ENCODE results near the gene ARSK. TPM values are rescaled to one million over a fixed set of nuclear protein-coding genes. Genes with fewer than 3 reads are reported as not detected.
"Not testable (repeated sequence)": the region's sequence is repeated elsewhere in the genome, so short reads cannot be mapped to it uniquely, and the experiment has no call there.

Gene ARSK
- total RNA-seq, 1 donor from 2014 or later = 5.5 TPM

DNA sequence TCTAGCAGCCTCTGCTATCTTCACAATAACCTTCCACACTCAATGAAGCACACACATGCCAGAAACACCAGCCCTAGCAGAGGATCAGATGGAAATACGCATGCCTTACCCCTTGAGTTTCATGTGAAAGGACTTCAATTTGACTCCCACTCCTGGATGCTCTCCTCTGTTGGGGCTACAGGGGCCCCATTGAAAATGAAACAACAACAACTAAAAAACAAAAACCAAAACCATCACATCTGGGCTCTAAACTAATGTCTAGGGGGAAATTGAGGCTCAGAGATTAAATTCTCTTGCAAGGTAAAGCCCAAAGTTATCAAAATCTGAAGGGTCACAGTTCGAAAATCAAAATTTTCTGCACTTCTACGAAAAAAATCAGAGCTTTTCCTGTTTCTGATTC is 83.7 kb downstream of the ARSK start:
- TF ChIP-seq, protein P1, sequence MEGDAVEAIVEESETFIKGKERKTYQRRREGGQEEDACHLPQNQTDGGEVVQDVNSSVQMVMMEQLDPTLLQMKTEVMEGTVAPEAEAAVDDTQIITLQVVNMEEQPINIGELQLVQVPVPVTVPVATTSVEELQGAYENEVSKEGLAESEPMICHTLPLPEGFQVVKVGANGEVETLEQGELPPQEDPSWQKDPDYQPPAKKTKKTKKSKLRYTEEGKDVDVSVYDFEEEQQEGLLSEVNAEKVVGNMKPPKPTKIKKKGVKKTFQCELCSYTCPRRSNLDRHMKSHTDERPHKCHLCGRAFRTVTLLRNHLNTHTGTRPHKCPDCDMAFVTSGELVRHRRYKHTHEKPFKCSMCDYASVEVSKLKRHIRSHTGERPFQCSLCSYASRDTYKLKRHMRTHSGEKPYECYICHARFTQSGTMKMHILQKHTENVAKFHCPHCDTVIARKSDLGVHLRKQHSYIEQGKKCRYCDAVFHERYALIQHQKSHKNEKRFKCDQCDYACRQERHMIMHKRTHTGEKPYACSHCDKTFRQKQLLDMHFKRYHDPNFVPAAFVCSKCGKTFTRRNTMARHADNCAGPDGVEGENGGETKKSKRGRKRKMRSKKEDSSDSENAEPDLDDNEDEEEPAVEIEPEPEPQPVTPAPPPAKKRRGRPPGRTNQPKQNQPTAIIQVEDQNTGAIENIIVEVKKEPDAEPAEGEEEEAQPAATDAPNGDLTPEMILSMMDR (IDR thresholded peaks at IDR 0.05; ENCODE audit: unreplicated experiment) = no peak
- Mint-ChIP-seq H3K27ac (ENCODE audit: unreplicated experiment) (no peak overlapping the region), H3K36me3 (ENCODE audit: low read depth, unreplicated experiment) (no peaks in the 10 kb centered on the region), H3K4me3 (ENCODE audit: unreplicated experiment) (no peak overlapping the region), H3K9me3 (ENCODE audit: unreplicated experiment) (no peaks in the 10 kb centered on the region), H3K27me3 (ENCODE audit: unreplicated experiment) (peaks cover 1% of the 10 kb centered on the region), H3K4me1 (ENCODE audit: unreplicated experiment) (no peaks in the 10 kb centered on the region)
- DNase-seq (ENCODE audit: low spot score) = no peak

DNA sequence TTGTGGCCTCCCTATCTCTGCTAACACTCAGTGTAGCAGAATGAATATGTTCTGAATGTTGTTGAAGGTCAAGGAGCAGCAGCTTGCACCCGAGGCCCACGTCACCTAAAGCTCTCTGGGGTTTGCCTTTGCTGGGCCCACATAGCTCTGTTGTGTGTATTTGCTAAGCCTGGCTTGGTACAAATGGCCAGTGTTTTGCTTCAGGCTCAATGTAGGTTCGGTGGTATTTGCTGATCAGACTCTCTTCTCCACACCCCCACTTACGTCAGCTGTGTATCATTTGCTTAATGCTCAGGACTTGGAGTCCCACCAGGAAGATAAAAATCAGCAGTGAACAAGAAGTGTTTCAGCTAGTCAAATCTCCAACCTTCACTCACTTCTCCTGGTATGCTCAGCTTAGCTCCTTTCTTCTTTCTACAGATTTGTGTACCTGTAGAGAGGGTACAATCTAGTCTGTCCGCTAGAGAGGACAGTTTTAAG is 86.9 kb downstream of the ARSK start:
- Mint-ChIP-seq H3K4me3 (ENCODE audit: unreplicated experiment) (no peak overlapping the region), H3K27me3 (ENCODE audit: unreplicated experiment) (peaks cover 1% of the 10 kb centered on the region), H3K9me3 (ENCODE audit: unreplicated experiment) (no peaks in the 10 kb centered on the region), H3K4me1 (ENCODE audit: unreplicated experiment) (peaks cover 7% of the 10 kb centered on the region), H3K27ac (ENCODE audit: unreplicated experiment) (no peak overlapping the region), H3K36me3 (ENCODE audit: low read depth, unreplicated experiment) (no peaks in the 10 kb centered on the region)
- no peak for DNase-seq (ENCODE audit: low spot score)
- TF ChIP-seq, protein P1 (IDR thresholded peaks at IDR 0.05; ENCODE audit: unreplicated experiment) = no peak

DNA sequence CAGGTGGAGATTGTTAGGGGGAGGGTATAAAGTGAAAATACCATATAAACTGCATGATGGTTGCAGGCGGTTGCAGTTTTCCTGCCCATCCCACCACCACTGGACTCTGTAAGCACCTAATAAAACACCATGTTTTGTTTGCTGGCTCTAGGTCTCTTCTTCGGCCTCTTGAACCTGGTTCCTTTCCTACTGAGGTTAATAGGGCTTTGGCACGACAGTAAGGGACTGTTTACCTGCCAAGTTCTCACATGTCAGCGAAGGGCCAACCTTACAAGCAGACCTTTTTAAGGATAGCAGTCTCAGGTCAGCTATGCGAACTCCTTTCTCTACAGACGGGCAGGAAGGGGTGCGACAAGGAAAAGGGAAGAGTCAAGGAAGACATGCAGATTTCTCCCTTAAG is 88.3 kb downstream of the ARSK start:
- H3K27me3 Mint-ChIP-seq (ENCODE audit: unreplicated experiment) = peaks cover 1% of the 10 kb centered on the region
- TF ChIP-seq, protein P1 (IDR thresholded peaks at IDR 0.05; ENCODE audit: unreplicated experiment) = no peak
- H3K36me3 Mint-ChIP-seq (ENCODE audit: low read depth, unreplicated experiment) = no peaks in the 10 kb centered on the region
- no peak overlapping the region for H3K4me3 Mint-ChIP-seq (ENCODE audit: unreplicated experiment)
- H3K9me3 Mint-ChIP-seq (ENCODE audit: unreplicated experiment) = no peaks in the 10 kb centered on the region
- DNase-seq (ENCODE audit: low spot score) = no peak
- H3K27ac Mint-ChIP-seq (ENCODE audit: unreplicated experiment) = no peak overlapping the region
- H3K4me1 Mint-ChIP-seq (ENCODE audit: unreplicated experiment) = peaks cover 7% of the 10 kb centered on the region

DNA sequence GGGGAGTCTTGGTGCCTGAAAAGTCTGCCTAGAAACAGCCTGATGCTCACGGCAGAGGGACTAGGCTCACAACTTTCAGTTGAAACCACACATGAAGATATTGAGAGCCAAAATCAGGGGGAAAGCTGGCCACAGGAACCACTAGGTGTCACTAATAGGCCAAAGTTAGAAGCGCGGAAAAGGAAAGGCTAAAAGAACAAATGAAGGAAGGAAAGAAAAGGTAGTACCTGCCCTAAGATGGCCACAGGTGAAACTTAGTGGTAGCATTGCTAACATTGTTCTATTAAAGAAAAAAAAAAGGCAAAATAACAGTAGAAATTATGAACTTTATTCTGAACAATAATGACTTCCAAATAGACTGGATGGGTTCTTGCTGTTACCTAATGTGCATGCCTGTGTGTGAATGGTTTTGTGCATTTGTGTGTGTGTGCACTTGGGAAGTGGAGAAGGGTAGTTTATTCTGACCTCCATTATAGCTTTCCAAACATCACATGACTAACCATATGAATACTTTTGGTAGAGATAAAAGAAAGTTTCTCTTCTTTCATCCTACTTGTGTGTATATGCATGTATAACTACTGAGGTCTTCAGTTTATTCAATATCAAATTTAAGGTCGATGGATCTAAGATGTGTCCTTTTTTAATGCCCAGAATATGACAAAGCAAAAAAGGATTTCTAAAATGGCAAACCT is 89.6 kb downstream of the ARSK start:
- H3K27me3 Mint-ChIP-seq (ENCODE audit: unreplicated experiment) = no peaks in the 10 kb centered on the region
- no peak overlapping the region for H3K4me3 Mint-ChIP-seq (ENCODE audit: unreplicated experiment)
- H3K27ac Mint-ChIP-seq (ENCODE audit: unreplicated experiment) = no peak overlapping the region
- no peaks in the 10 kb centered on the region for H3K36me3 Mint-ChIP-seq (ENCODE audit: low read depth, unreplicated experiment)
- peak; percentile 30 for DNase-seq (ENCODE audit: low spot score)
- TF ChIP-seq, protein P1 (IDR thresholded peaks at IDR 0.05; ENCODE audit: unreplicated experiment) = peak; percentile 48
- H3K9me3 Mint-ChIP-seq (ENCODE audit: unreplicated experiment) = no peaks in the 10 kb centered on the region
- peaks cover 7% of the 10 kb centered on the region for H3K4me1 Mint-ChIP-seq (ENCODE audit: unreplicated experiment)

DNA sequence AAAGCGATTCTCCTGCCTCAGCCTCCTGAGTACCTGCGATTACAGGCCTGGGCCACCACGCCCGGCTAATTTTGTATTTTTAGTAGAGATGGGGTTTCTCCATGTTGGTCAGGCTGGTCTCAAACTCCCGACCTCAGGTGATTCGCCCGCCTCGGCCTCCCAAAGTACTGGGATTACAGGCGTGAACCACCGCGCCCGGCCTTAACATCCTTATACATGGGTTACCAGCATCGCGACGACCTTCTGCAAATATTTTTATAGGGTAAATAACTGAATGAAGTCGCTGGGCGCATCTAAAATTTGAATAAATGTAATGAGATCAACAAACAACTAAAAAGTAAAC is 91.3 kb downstream of the ARSK start:
- H3K27me3 Mint-ChIP-seq (ENCODE audit: unreplicated experiment); H3K27ac Mint-ChIP-seq (ENCODE audit: unreplicated experiment); H3K9me3 Mint-ChIP-seq (ENCODE audit: unreplicated experiment); DNase-seq (ENCODE audit: low spot score); H3K4me1 Mint-ChIP-seq (ENCODE audit: unreplicated experiment); H3K36me3 Mint-ChIP-seq (ENCODE audit: low read depth, unreplicated experiment): not testable (repeated sequence)
- H3K4me3 Mint-ChIP-seq (ENCODE audit: unreplicated experiment) = peak overlapping the region; percentile 54

All from endothelial cell (in vitro differentiated cells).